Thymus (tissue), 2 donors: Measurements from ENCODE around the gene HJURP. TPM values are rescaled to one million over a fixed set of nuclear protein-coding genes. Genes with fewer than 3 reads are reported as not detected.

ENCODE experiments used
- polyA plus RNA-seq: library from polyadenylated mRNA; stranded (reverse); fragments of 200-250 nt; gene quantifications from one replicate; pipeline ENCODE4 v1.2.3, GENCODE V29; 2013
- total RNA-seq: library from RNA; stranded (reverse); fragments of 120-200 nt; gene quantifications from one replicate; pipeline ENCODE4 v1.2.4, GENCODE V29; 2013
- donor health status: healthy.

The HJURP gene
- total and polyA plus RNA-seq, 2 donors: 5.8 to 29.7 TPM

Other genes starting within 250 kb of the HJURP start
- 0.24 TPM for gene UGT1A8, start 236.9 kb downstream of the HJURP start, total RNA-seq
- 2.6 TPM for gene UGT1A8, start 236.9 kb downstream of the HJURP start, polyA plus RNA-seq
- 0.09 TPM for gene UGT1A10, start 218.1 kb downstream of the HJURP start, total RNA-seq
- 0.39 TPM for gene UGT1A10, start 218.1 kb downstream of the HJURP start, polyA plus RNA-seq
- 0.09 TPM for gene UGT1A9, start 182.6 kb downstream of the HJURP start, total RNA-seq
- gene UGT1A9, start 182.6 kb downstream of the HJURP start, polyA plus RNA-seq: 0.27 TPM
- gene UGT1A7, start 172.6 kb downstream of the HJURP start, total RNA-seq: 0.19 TPM
- gene UGT1A7, start 172.6 kb downstream of the HJURP start, polyA plus RNA-seq: 0.11 TPM
- gene UGT1A6, start 161.6 kb downstream of the HJURP start, total RNA-seq: 1.1 TPM
- 4.5 TPM for gene UGT1A6, start 161.6 kb downstream of the HJURP start, polyA plus RNA-seq
- gene UGT1A5, start 141.6 kb downstream of the HJURP start, total RNA-seq: 0.09 TPM
- 0.14 TPM for gene UGT1A5, start 141.6 kb downstream of the HJURP start, polyA plus RNA-seq
- 0.09 TPM for gene UGT1A4, start 135.8 kb downstream of the HJURP start, total RNA-seq
- 0.34 TPM for gene UGT1A4, start 135.8 kb downstream of the HJURP start, polyA plus RNA-seq
- gene UGT1A3, start 125.5 kb downstream of the HJURP start, total RNA-seq: not detected
- gene UGT1A3, start 125.5 kb downstream of the HJURP start, polyA plus RNA-seq: not detected
- 0.09 TPM for gene UGT1A1, start 94.3 kb downstream of the HJURP start, total RNA-seq
- gene UGT1A1, start 94.3 kb downstream of the HJURP start, polyA plus RNA-seq: 0.32 TPM
- 0.71 TPM for gene MROH2A, start 76.2 kb downstream of the HJURP start, total RNA-seq
- 0.39 TPM for gene MROH2A, start 76.2 kb downstream of the HJURP start, polyA plus RNA-seq
- 0.19 TPM for gene TRPM8, start 62.8 kb upstream of the HJURP start, total RNA-seq
- gene TRPM8, start 62.8 kb upstream of the HJURP start, polyA plus RNA-seq: 0.59 TPM
- 0.05 TPM for gene SPP2, start 196.2 kb upstream of the HJURP start, total RNA-seq
- 0.11 TPM for gene SPP2, start 196.2 kb upstream of the HJURP start, polyA plus RNA-seq